MCF 10A (cell line): ENCODE measurements around the gene PALLD. TPM values are rescaled to one million over a fixed set of nuclear protein-coding genes. Genes with fewer than 3 reads are reported as not detected.
"Not testable (repeated sequence)": the region's sequence is repeated elsewhere in the genome, so short reads cannot be mapped to it uniquely, and the experiment has no call there.

Experiments
- Bru-seq: library from RNA; stranded (reverse); fragments of 400-500 nt; gene quantifications from one replicate; lab custom pipeline; 2021; lab: Mats Ljungman, UMichigan
- BruChase-seq, 2 experiments: library from RNA; stranded (reverse); fragments of 400-500 nt; gene quantifications; one replicate each; lab custom pipeline; 2021; lab: Mats Ljungman, UMichigan
- BruUV-seq: library from RNA; stranded (reverse); fragments of 400-500 nt; replicated peaks from 2 replicates; lab custom pipeline; 2021; lab: Mats Ljungman, UMichigan
- CTCF ChIA-PET: fragments of 300-600 bp; sonication (Branson Sonifier 250); formaldehyde crosslinking; extraction: SDS; loops from one replicate; lab custom pipeline; 2021; ENCODE audit warnings: antibody characterized with exemption, inconsistent platforms; lab: Yijun Ruan, JAX
- POLR2A ChIA-PET: fragments of 300-600, 350-650 bp; sonication (Branson Sonifier 250); formaldehyde crosslinking; extraction: SDS; loops from one replicate; lab custom pipeline; 2020; ENCODE audit warnings: antibody characterized with exemption, inconsistent platforms; lab: Yijun Ruan, JAX
- DNase-seq: peaks from one replicate; pipeline ENCODE4 v3.0.0-alpha.2; 2018; ENCODE audit not compliant: unreplicated experiment
- H3K27ac Mint-ChIP-seq: one replicate; pipeline ENCODE4 v1.8.0; 2022; ENCODE audit warnings: mild to moderate bottlenecking, low read depth, mixed read lengths; ENCODE audit not compliant: unreplicated experiment
- H3K27me3 Mint-ChIP-seq: one replicate; pipeline ENCODE4 v1.8.0; 2022; ENCODE audit warnings: mixed read lengths; ENCODE audit not compliant: insufficient read depth, unreplicated experiment
- H3K36me3 Mint-ChIP-seq: one replicate; pipeline ENCODE4 v1.8.0; 2022; ENCODE audit warnings: mild to moderate bottlenecking, moderate library complexity, mixed read lengths; ENCODE audit not compliant: insufficient read depth, unreplicated experiment
- H3K4me1 Mint-ChIP-seq: one replicate; pipeline ENCODE4 v1.8.0; 2022; ENCODE audit warnings: mixed read lengths; ENCODE audit not compliant: insufficient read depth, unreplicated experiment
- H3K4me3 Mint-ChIP-seq: one replicate; pipeline ENCODE4 v1.8.0; 2022; ENCODE audit warnings: mild to moderate bottlenecking, moderate library complexity, mixed read lengths; ENCODE audit not compliant: unreplicated experiment
- H3K9me3 Mint-ChIP-seq: one replicate; pipeline ENCODE4 v1.8.0; 2022; ENCODE audit warnings: mixed read lengths; ENCODE audit not compliant: unreplicated experiment
- intact Hi-C: fragments of 100-400 bp; cut with micrococcal nuclease; formaldehyde crosslinking; loops from 2 replicates; pipeline ENCODE4 v1.14.1; 2022
- long read RNA-seq: library from polyadenylated mRNA; stranded (forward); transcript quantifications from one replicate; pipeline ENCODE4 v2.0.0, GENCODE V29; 2022
- total RNA-seq: library from RNA; stranded (reverse); gene quantifications from 2 replicates; pipeline ENCODE4 v1.2.3, GENCODE V29; 2022
- TF ChIP-seq, protein P1 (sequence below): fragments of 200-600 bp; IDR thresholded peaks from one replicate; pipeline ENCODE4 v1.8.0; 2022; ENCODE audit warnings: antibody characterized with exemption, mild to moderate bottlenecking; ENCODE audit not compliant: unreplicated experiment

The PALLD gene
- total RNA-seq (94.6 and 191 TPM in 2 replicates), Bru-seq, nascent RNA (percentile 72 among the genes with signal in this experiment), BruChase-seq, experiment 1, labeled RNA remaining after a 6-hour chase (percentile 71 among the genes with signal in this experiment), BruChase-seq, experiment 2, labeled RNA remaining after a 2-hour chase (percentile 60 among the genes with signal in this experiment)
- long read RNA-seq, full-length matches to known transcripts = 548 of 700 reads
- long read RNA-seq, partial matches to known transcripts = 61 of 700 reads
- long read RNA-seq, other reads (novel, unspliced or antisense) = 91 of 700 reads

GRCh38 chr4:168496834-168497233, at the start of gene PALLD:
TSS of gene PALLD (plus strand) at chr4:168497052.
- TF ChIP-seq, protein P1, sequence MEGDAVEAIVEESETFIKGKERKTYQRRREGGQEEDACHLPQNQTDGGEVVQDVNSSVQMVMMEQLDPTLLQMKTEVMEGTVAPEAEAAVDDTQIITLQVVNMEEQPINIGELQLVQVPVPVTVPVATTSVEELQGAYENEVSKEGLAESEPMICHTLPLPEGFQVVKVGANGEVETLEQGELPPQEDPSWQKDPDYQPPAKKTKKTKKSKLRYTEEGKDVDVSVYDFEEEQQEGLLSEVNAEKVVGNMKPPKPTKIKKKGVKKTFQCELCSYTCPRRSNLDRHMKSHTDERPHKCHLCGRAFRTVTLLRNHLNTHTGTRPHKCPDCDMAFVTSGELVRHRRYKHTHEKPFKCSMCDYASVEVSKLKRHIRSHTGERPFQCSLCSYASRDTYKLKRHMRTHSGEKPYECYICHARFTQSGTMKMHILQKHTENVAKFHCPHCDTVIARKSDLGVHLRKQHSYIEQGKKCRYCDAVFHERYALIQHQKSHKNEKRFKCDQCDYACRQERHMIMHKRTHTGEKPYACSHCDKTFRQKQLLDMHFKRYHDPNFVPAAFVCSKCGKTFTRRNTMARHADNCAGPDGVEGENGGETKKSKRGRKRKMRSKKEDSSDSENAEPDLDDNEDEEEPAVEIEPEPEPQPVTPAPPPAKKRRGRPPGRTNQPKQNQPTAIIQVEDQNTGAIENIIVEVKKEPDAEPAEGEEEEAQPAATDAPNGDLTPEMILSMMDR = no peak
- POLR2A ChIA-PET = no interaction called here
- no TSS peak for BruUV-seq
- H3K9me3 Mint-ChIP-seq = no peaks in the 10 kb centered on the region
- H3K4me3 Mint-ChIP-seq = no peak within 1 kb of the TSS
- no peaks in the 10 kb centered on the region for H3K4me1 Mint-ChIP-seq
- no peaks in the 10 kb centered on the region for H3K27me3 Mint-ChIP-seq
- no peak within 1 kb of the TSS for H3K27ac Mint-ChIP-seq
- DNase-seq = no peak
- CTCF ChIA-PET = interaction anchor here (0.7 to 1.3 kb wide), 3 partner anchors 9 to 101 kb away, joined by 4 to 6 read pairs (median 5); no protein-coding TSS in a partner anchor
- intact Hi-C loops = no loop called here
- no peaks in the 10 kb centered on the region for H3K36me3 Mint-ChIP-seq

DNA sequence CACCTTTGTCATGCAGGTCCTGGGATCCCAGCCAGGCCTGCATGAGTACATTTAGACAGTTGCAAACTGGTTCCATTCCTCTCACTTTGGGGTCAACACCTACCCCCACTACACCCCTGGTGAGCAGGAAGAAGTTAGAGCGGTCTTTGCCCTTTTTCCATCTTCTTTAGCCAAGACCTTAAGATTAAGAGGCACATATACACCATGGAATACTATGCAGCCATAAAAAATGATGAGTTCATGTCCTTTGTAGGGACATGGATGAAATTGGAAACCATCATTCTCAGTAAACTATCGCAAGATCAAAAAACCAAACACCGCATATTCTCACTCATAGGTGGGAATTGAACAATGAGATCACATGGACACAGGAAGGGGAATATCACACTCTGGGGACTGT, 47.8 kb upstream of the PALLD start:
- H3K27ac Mint-ChIP-seq, DNase-seq, H3K4me3 Mint-ChIP-seq, intact Hi-C loops, H3K9me3 Mint-ChIP-seq, CTCF ChIA-PET, H3K27me3 Mint-ChIP-seq, BruUV-seq, POLR2A ChIA-PET, H3K36me3 Mint-ChIP-seq: not testable (repeated sequence)
- H3K4me1 Mint-ChIP-seq = peaks cover 12% of the 10 kb centered on the region

GRCh38 chr4:168449719-168450452, 47.0 kb upstream of the PALLD start:
- Mint-ChIP-seq H3K36me3 (no peaks in the 10 kb centered on the region), H3K9me3 (no peaks in the 10 kb centered on the region), H3K27ac (no peak overlapping the region), H3K4me1 (peaks cover 12% of the 10 kb centered on the region), H3K4me3 (no peak overlapping the region), H3K27me3 (no peaks in the 10 kb centered on the region)
- POLR2A ChIA-PET = interaction anchor here (0.6 to 2.2 kb wide), 3 partner anchors 8 to 558 kb away, joined by 4 to 12 read pairs (median 4); partner anchors contain the start of gene DDX60L
- DNase-seq = no peak
- TF ChIP-seq, protein P1 = no peak
- BruUV-seq = no TSS peak
- intact Hi-C loops = no loop called here
- CTCF ChIA-PET = interaction anchor here (1.3 kb wide), 1 partner anchor 24 kb away, joined by 3 read pairs; no protein-coding TSS in a partner anchor

GRCh38 chr4:168451331-168451730, 45.5 kb upstream of the PALLD start:
- ChIA-PET CTCF (interaction anchor here (0.6 kb wide), 2 partner anchors 941 to 1115 kb away, joined by 3 to 4 read pairs; no protein-coding TSS in a partner anchor), POLR2A (interaction anchor here (0.6 to 2.2 kb wide), 2 partner anchors 28 to 29 kb away, joined by 3 to 12 read pairs; partner anchors contain the start of gene DDX60L)
- no TSS peak for BruUV-seq
- no peak for DNase-seq
- intact Hi-C loops = no loop called here
- Mint-ChIP-seq H3K36me3 (no peaks in the 10 kb centered on the region), H3K4me1 (peaks cover 12% of the 10 kb centered on the region), H3K4me3 (no peak overlapping the region), H3K27ac (peak overlapping the region; percentile 14), H3K27me3 (no peaks in the 10 kb centered on the region), H3K9me3 (no peaks in the 10 kb centered on the region)
- TF ChIP-seq, protein P1 = no peak
